MM.1S (cell line): ENCODE measurements around the gene AGFG1.

Experiments
- DNase-seq: peaks from one replicate; pipeline ENCODE4 v3.0.0-alpha.2; 2015
- H2AFZ ChIP-seq: fragments of 300-600 bp; sonication (generic); 2 replicates; pipeline ENCODE4 v1.6.0; 2016; ENCODE audit warnings: antibody characterized with exemption, low read length
- H3F3A ChIP-seq: fragments of 300-600 bp; sonication (generic); 2 replicates; pipeline ENCODE4 v1.6.1; 2016; ENCODE audit warnings: mild to moderate bottlenecking, antibody characterized with exemption, low read length, moderate library complexity, mixed read lengths; ENCODE audit not compliant: insufficient read depth
- H3K27ac ChIP-seq: fragments of 300-600 bp; sonication (generic); 2 replicates; pipeline ENCODE4 v1.5.1; 2016; ENCODE audit warnings: mild to moderate bottlenecking, low read length
- H3K27me3 ChIP-seq: fragments of 300-600 bp; sonication (generic); replicated peaks from 2 replicates; pipeline ENCODE4 v1.6.0; 2016; ENCODE audit warnings: low read length; ENCODE audit not compliant: insufficient read depth
- H3K36me3 ChIP-seq: fragments of 300-600 bp; sonication (generic); replicated peaks from 2 replicates; pipeline ENCODE4 v1.6.1; 2016; ENCODE audit warnings: mild to moderate bottlenecking, low read length, mixed read lengths; ENCODE audit not compliant: insufficient read depth
- H3K4me1 ChIP-seq: fragments of 300-600 bp; sonication (generic); 2 replicates; pipeline ENCODE4 v1.6.1; 2016; ENCODE audit warnings: low read length, mixed read lengths
- H3K4me2 ChIP-seq: fragments of 300-600 bp; sonication (generic); 2 replicates; pipeline ENCODE4 v1.6.0; 2016; ENCODE audit warnings: low read depth, low read length
- H3K4me3 ChIP-seq: fragments of 300-600 bp; sonication (generic); 2 replicates; pipeline ENCODE4 v1.5.1; 2016; ENCODE audit warnings: low read length, mixed read lengths
- H3K79me2 ChIP-seq: fragments of 300-600 bp; sonication (generic); 2 replicates; pipeline ENCODE4 v1.6.1; 2016; ENCODE audit warnings: mixed run types, low read length, mixed read lengths
- H3K9ac ChIP-seq: fragments of 300-600 bp; sonication (generic); 2 replicates; pipeline ENCODE4 v1.6.1; 2016; ENCODE audit warnings: low read length, mixed read lengths
- H3K9me2 ChIP-seq: fragments of 300-600 bp; sonication (generic); replicated peaks from 2 replicates; pipeline ENCODE4 v1.6.1; 2016; ENCODE audit warnings: mild to moderate bottlenecking, low read length, mixed read lengths; ENCODE audit not compliant: insufficient read depth
- H3K9me3 ChIP-seq: fragments of 300-600 bp; sonication (generic); replicated peaks from 2 replicates; pipeline ENCODE4 v1.6.1; 2016; ENCODE audit warnings: mild to moderate bottlenecking, low read length, mixed read lengths; ENCODE audit not compliant: insufficient read depth
- H4K20me1 ChIP-seq: fragments of 300-600 bp; sonication (generic); 2 replicates; pipeline ENCODE4 v1.6.1; 2016; ENCODE audit warnings: mild to moderate bottlenecking, low read length, moderate library complexity, mixed read lengths; ENCODE audit not compliant: insufficient read depth
- EZH2 ChIP-seq: fragments of 300-600 bp; sonication (generic); optimal IDR thresholded peaks from 2 replicates; pipeline ENCODE3; 2017; ENCODE audit warnings: low read depth, mild to moderate bottlenecking, antibody characterized with exemption, low read length, mixed read lengths
- EZH2phosphoT487 ChIP-seq: fragments of 300-600 bp; sonication (generic); IDR thresholded peaks from 2 replicates; pipeline ENCODE4 v1.6.1; 2018; ENCODE audit warnings: antibody characterized with exemption, low read length
- TF ChIP-seq, protein P1 (sequence below): fragments of 300-600 bp; sonication (generic); IDR thresholded peaks from 2 replicates; pipeline ENCODE4 v1.5.1; 2016; ENCODE audit warnings: antibody characterized with exemption, low read length, mixed read lengths

The AGFG1 gene

GRCh38 chr2:227460070-227460485 lies 11.9 kb upstream of the AGFG1 start:
- Histone ChIP-seq H3K79me2 (no peaks in the 10 kb centered on the region), H3F3A (no peaks in the 10 kb centered on the region), H4K20me1 (no peaks in the 10 kb centered on the region), H3K9me3 (no peaks in the 10 kb centered on the region), H3K9ac (no peak overlapping the region), H3K36me3 (no peaks in the 10 kb centered on the region), H3K27me3 (no peaks in the 10 kb centered on the region), H3K4me3 (no peak overlapping the region), H3K4me1 (no peaks in the 10 kb centered on the region), H3K4me2 (no peak overlapping the region), H3K9me2 (no peaks in the 10 kb centered on the region), H3K27ac (no peak overlapping the region), H2AFZ (no peak overlapping the region)
- DNase-seq: no peak
- TF ChIP-seq, protein P1, sequence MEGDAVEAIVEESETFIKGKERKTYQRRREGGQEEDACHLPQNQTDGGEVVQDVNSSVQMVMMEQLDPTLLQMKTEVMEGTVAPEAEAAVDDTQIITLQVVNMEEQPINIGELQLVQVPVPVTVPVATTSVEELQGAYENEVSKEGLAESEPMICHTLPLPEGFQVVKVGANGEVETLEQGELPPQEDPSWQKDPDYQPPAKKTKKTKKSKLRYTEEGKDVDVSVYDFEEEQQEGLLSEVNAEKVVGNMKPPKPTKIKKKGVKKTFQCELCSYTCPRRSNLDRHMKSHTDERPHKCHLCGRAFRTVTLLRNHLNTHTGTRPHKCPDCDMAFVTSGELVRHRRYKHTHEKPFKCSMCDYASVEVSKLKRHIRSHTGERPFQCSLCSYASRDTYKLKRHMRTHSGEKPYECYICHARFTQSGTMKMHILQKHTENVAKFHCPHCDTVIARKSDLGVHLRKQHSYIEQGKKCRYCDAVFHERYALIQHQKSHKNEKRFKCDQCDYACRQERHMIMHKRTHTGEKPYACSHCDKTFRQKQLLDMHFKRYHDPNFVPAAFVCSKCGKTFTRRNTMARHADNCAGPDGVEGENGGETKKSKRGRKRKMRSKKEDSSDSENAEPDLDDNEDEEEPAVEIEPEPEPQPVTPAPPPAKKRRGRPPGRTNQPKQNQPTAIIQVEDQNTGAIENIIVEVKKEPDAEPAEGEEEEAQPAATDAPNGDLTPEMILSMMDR: no peak
- no peak for TF ChIP-seq EZH2phosphoT487
- TF ChIP-seq EZH2: no peak

- H3F3A ChIP-seq: no peaks in the 10 kb centered on the region
- H3K9me2 ChIP-seq: no peaks in the 10 kb centered on the region
- H4K20me1 ChIP-seq: no peaks in the 10 kb centered on the region
- H3K4me3 ChIP-seq: no peak overlapping the region
- no peak overlapping the region for H3K4me2 ChIP-seq
- H3K36me3 ChIP-seq: no peaks in the 10 kb centered on the region
- no peak overlapping the region for H3K9ac ChIP-seq
- DNase-seq: no peak
- no peaks in the 10 kb centered on the region for H3K4me1 ChIP-seq
- no peak overlapping the region for H3K27ac ChIP-seq
- TF ChIP-seq, protein P1: no peak
- TF ChIP-seq EZH2 (no peak), EZH2phosphoT487 (no peak)
- no peaks in the 10 kb centered on the region for H3K9me3 ChIP-seq
- H3K79me2 ChIP-seq: no peaks in the 10 kb centered on the region
- no peaks in the 10 kb centered on the region for H3K27me3 ChIP-seq
- no peak overlapping the region for H2AFZ ChIP-seq
Observed at GRCh38 chr2:227460833-227461232, 11.1 kb upstream of the AGFG1 start.

DNA sequence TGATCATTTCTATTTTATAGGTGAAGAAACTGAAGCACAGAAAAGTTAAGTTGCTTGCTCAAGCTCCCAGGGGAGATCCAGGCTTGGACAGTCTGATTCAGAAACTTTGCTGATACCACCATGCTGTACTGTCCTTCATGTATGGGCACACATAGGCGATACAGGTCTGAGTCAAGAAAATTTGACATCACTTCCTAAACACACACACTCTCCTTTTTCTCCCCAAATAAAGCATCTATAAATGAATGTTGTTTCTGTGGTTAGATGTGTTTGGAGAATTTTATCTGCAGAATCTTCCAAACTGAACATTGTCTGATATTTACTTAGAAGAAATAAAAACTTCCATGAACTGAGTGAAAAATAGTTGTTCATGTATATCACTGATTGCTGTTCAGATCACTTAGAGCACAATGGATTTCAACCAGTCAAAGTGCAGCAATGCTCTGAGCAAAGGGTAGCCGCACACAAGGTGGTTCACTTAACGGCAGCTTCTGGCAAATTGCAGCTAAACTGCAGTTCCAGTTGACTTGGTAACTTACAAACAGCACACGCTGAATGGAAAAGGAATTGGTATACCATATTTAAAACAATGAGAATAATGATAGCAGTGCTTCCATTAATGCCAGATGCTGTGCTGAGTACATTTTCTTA lies 10.0 kb upstream of the AGFG1 start:
- H3K4me2 ChIP-seq: no peak overlapping the region
- TF ChIP-seq EZH2phosphoT487 (no peak), EZH2 (no peak)
- TF ChIP-seq, protein P1: no peak
- H3K36me3 ChIP-seq: no peaks in the 10 kb centered on the region
- no peak overlapping the region for H3K9ac ChIP-seq
- H3K4me1 ChIP-seq: no peaks in the 10 kb centered on the region
- no peaks in the 10 kb centered on the region for H3K79me2 ChIP-seq
- no peaks in the 10 kb centered on the region for H3F3A ChIP-seq
- no peak overlapping the region for H3K4me3 ChIP-seq
- DNase-seq: no peak
- no peaks in the 10 kb centered on the region for H4K20me1 ChIP-seq
- H3K9me2 ChIP-seq: no peaks in the 10 kb centered on the region
- no peaks in the 10 kb centered on the region for H3K9me3 ChIP-seq
- H2AFZ ChIP-seq: no peak overlapping the region
- H3K27ac ChIP-seq: no peak overlapping the region
- H3K27me3 ChIP-seq: no peaks in the 10 kb centered on the region
